Measurements from ENCODE around the gene OR9G4.

Gene OR9G4

GRCh38 chr11:56748597-56748996 lies at the start of gene OR9G4:
Gene OR9G4 (minus strand): TSS chr11:56748697. CDS start chr11:56743766, 4,931 bp downstream.
- DNase-seq: no peak

DNA sequence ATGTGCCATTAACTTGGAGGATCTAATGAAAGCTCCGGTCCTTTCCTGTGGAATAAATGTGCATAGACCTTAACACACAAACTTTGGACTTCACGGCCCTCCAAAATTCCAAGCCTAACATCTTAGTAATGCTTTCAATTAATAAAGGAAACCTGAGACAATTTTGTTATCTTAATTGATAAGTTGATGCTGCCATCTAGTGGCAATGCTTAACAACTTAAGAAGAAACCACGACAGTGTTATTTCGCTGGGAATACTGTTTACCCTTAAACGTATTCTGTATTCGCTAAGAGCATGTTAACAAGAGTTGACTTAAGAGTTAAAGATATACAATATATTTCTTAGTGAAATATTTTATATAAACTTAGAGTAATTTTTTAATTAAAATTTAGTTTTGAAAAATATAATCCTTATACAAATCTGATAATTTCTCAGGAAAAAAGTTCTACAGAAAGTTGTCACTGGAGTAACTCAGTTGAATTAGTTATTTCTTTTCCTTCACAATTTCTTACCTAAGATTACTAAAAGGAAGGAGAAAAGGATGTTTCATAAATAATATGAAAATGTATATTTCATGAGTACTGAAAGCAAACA lies 35.0 kb upstream of the OR9G4 start:
- DNase-seq: no peak

GRCh38 chr11:56782167-56782847 lies 33.8 kb upstream of the OR9G4 start:
- DNase-seq: no peak

DNA sequence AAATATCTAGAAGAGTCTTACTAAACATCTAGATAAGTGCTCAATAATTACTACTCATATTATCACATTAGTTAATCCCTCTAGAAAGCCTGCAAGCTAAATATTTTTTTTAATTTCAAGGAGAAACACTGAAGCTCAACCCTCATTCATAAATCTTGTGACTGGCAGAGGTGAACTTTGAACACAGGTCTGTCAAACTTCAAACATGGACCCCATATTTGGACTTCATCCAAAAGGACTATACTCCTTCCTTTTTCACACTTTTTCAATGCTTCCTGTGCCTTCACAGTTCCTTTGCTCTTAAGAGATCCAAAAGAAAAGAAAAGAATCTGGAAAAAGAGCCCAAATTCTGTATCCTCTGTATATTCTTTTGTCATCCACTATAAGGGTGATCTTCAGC lies 28.3 kb upstream of the OR9G4 start:
- no peak for DNase-seq

DNA sequence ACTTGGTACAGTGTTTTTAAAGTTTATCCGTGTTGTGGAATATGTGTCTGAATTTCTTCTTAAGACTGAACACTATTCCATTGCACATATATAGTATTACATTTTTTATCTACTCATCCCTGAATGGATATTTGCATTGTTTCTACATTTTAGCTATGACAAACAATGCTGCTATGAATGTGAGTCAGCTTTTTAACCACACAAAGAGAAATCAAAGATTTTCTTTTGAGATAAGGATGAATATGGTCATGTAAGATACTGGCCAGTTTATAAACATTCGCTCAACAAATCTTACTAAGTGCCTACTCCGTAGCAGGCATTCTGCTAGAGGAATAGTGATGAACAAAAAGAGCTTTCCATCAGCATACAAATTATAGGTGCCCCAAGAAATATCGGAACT lies 16.5 kb upstream of the OR9G4 start:
- no peak for DNase-seq

DNA sequence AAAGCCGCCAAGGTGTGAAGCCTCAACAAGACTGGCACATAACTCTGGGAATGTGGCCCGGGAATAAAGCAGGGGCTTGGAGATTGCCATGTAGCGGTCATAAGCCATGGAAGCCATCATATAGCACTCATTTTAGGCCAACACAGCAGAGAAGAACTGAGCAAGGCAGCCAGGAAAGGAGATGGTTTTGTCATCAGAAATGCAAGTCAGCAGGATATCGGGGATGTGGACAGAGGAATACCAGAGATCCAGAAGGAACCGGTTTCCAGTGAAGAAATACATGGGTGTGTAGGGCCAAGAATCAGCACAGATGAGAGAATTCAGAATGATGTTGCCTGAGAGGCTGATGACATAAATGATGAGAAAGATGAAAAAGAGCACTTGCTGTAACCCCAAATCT lies 3.0 kb upstream of the OR9G4 start:
- no peak for DNase-seq

DNA sequence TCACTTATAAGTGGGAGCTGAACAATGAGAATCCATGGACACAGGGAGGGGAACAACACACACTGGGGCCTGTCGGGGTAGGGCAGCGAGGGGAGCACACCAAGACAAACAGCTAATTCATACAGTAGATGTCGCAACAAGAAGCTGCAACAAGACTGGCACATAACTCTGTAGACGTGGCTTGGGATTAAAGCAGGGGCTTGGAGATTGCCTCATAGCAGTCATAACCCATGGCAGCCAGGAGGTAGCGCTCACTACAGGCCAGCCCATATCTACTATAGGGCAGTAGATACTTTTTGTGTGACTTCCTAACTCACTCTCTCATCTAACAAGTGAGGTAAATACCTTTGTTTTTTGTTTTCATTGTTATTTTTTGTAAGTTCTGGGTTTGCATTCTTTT lies 1.7 kb upstream of the OR9G4 start:
- no peak for DNase-seq

GRCh38 chr11:56740886-56741285 lies 7.6 kb downstream of the OR9G4 start:
- DNase-seq: no peak

DNA sequence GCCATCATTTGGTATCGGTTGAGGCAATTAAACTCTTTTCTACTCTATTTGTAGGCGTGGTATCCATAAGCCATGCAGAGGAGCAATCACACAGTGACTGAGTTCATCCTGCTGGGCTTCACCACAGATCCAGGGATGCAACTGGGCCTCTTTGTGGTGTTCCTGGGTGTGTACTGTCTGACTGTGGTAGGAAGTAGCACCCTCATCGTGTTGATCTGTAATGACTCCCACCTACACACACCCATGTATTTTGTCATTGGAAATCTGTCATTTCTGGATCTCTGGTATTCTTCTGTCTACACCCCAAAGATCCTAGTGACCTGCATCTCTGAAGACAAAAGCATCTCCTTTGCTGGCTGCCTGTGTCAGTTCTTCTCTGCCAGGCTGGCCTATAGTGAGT lies 8.4 kb downstream of the OR9G4 start:
- DNase-seq: no peak

DNA sequence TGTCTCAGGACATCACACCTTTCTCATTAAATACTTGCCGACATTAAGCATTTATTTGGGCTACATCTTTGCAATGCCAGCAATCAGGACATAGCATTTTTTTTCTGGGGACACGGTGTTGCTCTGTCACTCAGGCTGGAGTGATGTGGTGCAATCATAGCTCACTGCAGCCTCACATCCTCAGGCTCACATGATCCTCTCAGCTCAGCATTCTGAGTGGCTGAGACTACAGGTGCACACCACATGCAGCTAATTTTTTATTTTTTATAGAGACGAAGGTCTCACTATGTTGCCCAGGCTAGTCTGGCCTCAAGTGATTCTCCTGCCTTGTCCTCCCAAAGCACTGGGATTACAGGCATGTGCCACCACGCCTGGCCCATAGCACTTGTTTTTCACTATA lies 28.0 kb downstream of the OR9G4 start:
- DNase-seq: no peak

- no peak for DNase-seq
These were observed 32.1 kb downstream of the OR9G4 start for GRCh38 chr11:56716379-56716854.

DNA sequence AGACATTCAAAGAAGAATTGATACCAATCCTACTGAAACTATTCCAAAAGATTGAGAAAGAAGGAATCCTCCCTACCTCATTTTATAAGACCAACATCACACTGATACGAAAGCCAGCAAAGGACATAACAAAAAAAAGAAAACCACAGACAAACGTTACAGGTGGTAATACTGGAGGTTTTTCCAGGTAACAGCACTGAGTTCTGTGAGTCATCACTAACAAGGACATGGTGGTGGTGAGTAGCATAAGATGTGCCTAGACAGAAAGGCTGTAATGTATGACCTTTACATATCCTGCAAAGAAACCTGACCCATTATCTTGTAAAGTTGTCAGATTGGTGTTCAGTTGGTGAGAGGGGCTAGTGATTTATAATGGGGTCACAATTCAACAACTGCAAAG lies 34.3 kb downstream of the OR9G4 start:
- no peak for DNase-seq

DNA sequence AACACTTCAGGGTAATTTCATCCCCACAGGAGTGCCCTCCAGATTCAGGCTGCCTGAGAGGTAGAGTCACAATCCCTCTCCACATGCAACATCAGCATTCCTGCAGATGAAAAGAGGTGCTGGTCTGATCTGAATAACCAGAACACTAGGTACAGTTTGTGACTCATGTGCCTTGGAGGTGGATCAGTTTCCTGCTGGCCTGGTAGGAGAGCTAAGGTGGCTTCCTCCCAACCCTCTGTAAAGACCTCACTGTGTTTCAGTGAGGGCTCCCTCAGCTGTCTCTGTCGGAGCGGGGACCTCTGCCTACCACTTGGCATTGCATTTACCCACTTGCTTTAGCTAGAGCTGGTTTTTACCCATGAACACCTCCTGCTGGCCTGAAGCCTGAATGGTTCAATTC lies 42.0 kb downstream of the OR9G4 start:
- no peak for DNase-seq

DNA sequence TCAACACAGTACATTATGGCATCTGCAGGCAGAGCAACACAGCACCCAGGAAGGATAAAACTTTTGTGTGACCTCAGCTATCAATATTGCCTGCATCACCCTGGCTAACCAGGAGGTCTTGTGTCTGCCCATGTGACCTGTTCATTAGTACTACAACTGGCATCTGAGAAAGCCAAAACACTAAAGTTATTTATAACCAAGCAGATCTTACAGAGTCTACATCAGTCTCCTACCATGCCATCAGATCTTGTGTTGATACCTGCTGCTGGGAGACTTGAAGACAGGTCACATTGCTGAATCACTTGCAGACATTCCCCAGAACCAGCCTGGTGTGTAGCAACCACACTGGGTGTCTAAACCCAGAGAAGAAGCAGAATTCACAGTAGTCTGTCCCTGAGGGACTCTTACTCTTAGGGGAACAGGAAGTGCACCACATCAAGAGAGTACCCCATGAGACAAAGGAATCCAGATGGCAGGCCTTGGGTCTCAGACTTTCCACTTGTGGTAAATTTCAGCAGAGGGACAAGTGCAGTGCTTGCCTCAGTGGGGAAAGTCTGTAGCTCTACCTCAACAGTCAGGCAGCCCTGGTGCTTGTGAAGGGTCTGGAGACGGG lies 42.6 kb downstream of the OR9G4 start:
- no peak for DNase-seq

- DNase-seq: no peak
These were observed 47.5 kb downstream of the OR9G4 start for GRCh38 chr11:56700914-56701485.

GRCh38 chr11:56700242-56700913 lies 48.1 kb downstream of the OR9G4 start:
- no peak for DNase-seq

DNA sequence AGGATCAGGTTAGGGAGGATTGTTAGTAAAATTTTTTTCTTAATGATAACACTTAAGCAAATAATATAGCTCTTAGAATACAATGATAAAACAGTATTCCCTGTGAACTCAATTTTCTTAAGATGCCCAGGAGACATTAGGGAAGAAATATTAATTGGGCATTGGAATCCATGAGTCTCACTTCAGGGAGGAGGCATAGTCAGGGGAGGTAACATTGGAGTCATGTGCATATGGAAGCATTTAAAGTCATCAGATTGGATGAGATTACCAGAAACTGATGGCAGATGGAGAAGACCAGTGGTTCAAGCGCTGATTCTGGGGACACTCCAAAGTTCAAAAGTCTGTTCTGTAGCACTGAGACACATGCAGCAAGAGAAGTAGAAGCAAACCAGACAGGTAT lies 49.7 kb downstream of the OR9G4 start, which contains the start of gene OR9G1:
OR9G1 (plus strand) TSS at position 301 of the 400 bp plus-strand sequence. CDS start 1,293 bp downstream, outside the sequence.
- DNase-seq: no peak

GRCh38 chr11:56693428-56693827 lies 55.1 kb downstream of the OR9G4 start:
- DNase-seq: no peak
